Measurements from ENCODE around the gene ARMC8.

ARMC8 gene

DNA sequence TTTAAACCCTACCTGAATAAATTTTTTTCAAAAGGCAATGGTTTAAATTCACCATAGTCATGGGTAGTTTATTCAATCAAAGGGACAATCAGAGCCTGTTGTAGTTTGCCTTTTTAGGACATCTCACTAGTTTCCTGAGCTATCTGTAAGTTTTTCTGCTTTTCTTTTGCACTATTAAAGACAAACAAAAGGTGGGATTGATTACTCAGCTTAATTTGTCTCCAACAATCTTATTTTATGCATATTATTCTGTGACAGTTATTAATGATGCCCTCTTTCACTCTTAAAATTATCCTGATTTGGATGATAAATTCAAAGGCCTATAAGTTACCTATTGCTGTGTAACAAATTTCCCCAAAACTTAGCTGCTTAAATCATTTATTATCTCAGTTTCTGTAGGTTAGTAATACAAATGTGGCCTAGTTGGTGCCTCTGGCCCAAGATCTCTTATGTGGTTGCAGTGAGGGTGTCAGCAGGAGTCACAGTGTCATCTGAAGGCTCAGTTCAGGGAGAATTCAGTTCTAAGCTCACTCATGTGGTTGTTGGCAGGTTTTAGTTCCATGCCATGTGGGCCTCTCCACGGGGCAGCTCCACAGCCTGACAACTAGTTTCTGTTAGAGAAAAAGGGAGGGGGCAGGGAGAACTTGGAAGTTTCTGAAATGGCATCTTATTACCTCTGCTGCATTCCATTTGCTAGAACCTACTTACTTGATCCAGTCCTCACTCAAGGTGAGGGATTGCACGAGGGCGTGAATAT lies 16.0 kb downstream of the ARMC8 start:
- DNase-seq, result no peak

DNA sequence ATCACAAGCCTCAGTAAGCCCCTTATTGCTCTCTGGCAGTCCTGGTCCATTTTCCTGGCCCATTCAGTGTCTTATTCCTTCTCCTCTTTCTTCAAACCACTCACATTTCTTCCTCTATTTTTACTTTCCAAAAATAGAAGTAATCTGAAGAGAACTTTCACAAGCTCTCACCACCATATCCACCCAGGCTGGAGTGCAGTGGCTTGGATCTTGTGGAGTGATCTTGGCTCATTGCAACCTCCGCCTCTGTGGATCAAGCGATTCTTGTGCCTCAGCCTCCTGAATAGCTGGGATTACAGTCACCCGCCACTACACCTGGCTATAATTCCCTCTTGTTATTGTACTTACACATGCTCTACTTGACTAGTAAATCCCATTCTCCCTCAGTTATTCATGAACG lies 16.8 kb downstream of the ARMC8 start:
- DNase-seq, result no peak

DNA sequence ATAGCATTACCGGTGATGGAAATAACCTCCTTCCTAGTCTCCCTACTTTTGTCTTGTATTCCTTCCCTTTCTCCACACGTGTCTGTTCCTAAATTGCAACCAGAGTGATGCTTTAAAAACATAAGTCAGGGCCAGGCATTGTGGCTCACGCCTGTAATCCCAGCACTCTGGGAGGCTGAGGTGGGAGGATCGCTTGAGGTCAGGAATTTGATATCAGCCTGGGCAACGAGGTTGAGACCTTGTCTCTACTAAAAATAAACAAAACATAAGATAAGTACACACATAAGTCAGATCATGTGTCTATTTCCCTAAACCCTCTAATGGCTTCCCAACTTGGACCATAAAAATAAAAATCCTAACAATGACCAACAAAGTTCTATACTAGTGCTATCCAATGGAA lies 18.4 kb downstream of the ARMC8 start:
- no peak for DNase-seq

DNA sequence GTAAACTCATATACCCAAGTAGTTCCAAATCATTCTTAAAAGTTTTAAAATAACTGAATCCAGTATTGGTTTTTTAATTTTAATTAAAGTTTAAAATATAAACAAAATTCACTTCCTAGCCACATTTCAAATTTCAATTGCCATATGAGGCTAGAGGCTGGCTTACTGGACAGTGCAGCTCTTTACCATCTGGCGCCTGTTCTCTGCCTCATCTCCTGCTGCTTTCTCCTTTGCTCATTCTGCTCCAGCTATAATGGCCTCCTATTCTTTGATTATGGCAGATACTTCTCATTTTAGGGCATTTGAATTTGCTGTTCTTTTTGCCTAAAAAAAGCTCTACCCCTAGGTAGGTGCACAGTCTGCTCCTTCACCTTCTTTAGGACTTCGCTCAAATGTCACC lies 19.1 kb downstream of the ARMC8 start:
- DNase-seq, result no peak

DNA sequence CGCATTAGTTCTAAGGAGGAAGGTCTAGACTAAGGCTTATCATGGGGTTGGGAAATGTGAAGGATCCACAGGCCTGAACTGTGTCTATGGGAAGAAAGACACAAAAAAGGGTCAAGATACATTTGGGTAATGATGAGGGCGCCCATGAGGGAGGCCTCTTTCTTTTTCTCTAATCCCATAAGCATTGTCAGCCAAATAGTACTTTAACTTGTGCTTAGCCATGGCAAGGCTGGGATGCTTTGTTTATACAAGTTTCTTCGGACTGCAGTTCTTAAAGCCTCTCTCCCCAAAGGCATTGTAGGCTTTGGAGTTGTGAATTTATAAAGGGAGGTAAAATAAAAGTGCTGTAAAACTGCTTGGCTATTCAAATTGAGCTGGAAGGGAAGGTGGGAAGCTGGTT lies 23.4 kb downstream of the ARMC8 start:
- DNase-seq, result no peak

DNA sequence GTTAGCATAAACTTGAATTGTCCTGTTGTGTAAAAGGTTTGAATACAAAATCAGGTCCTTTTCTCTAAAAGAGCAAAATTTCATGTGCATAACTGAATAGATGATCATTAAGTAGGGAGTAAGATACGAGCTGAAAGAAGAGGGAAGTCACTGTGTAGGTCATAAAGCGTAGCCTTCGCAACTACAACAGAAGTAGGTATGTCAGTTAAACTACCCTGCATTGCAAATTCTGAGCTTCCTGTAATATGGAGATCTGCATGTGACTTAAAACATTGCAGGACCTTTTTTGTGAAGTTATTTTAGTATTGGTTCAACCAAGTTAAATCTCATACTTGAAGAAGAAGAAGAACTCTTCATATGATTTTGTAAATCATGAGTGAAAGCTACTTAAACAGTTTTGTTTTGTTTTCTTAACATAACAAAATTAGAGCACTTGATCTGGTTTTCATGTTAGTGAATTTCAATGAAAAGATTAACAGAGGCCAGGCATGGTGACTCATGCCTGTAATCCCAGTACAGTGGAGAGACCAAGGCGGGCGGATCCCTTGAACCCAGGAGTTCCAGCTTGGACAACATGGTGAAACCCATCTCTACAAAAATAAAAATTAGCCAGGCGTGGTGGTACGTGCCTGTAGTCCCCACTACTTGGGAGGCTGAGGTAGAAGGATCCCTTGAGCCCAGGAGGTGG lies 26.4 kb downstream of the ARMC8 start:
- DNase-seq, result peak; percentile 5

DNA sequence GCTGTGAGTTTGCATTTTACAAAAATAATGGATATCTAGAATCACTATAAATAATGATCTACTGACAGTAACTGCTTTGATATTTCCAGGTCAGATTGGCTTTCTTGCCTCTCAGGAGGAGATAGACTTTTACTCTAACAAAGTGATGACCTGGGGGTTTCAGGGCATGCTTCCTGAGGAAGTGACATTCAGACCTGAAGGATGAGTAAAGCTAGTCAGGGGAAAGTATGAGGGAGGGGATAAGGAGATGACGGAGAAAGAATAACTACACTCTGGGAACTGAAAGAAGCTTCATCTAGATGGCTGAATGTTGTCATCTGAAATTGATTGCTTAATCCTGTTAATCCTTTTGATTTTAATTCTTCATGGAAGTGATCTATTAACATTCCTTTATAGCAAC lies 32.2 kb downstream of the ARMC8 start:
- DNase-seq, result no peak

DNA sequence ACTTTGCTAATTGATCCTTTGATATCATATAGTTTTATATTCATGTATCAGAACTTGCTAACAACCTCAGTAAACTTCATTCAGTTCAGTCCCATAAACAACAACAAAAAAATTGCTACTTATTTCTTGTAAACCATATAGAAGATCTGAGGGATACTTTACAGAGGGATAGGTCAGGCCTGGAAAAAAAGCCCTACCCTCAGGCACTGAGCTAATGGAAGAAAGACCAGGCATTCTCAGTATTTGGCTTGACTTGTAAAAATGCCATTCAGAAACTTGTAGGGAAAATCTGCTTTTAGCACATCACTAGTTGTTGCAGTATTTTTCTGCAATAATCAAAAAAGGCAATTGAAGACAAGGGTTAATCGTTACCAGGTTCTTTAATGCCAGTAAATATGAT lies 33.1 kb downstream of the ARMC8 start:
- no peak for DNase-seq

DNA sequence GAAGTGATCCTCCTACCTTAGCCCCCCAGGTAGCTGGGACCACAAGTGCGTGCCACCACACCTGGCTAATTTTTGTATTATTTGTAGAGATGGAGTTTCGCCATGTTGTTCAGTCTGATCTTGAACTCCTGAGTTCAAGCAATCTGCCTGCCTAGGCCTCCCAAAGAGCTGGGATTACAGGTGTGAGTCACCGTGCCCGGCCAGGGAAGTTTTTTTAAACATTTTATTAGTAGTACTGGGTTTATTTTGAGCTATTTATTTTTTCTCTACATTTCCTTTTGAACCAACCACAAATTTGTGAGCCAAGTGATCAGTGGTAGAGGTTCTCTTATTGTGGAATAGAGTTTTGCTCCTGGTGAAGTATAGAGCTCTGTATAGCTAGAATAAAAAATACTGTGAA lies 33.7 kb downstream of the ARMC8 start:
- DNase-seq, result peak; percentile 21

DNA sequence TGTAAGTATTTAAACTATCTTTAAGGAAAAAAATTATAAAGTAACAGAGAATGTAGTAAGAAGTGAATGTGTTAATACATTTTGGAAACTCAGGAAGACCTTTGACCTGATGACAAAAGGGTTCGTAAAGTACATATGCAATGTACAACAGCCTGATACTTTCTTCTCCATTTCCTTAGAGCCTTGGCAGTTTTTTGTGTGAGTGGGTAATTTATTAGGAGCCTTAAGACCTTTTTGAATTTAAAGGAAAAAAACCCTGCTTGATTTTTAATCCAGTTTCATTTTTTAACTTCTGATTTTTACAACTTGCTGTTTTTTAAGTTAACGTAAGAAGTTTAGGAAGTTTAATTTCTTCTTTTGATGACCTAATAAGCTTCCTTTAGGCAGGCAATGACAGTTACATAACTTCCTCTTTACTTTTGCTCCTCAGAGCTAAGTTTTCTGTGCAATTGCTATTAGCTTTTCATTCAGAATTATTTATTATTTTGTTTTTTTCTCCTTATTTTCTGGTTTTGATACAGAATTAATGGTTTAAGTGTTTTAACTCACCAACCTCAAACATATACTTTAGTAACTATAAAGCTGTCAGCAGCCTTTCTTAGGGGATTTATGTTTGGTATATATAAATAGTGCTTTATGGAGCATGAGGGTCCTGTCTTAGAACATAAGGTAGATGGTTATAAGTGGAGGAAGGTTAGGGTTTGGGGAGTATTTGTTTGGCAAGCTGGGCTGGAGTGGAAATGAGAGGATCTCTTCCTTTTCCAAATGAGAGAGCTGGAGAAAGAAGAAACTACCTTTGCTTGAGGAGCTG lies 35.2 kb downstream of the ARMC8 start:
- DNase-seq, result no peak

DNA sequence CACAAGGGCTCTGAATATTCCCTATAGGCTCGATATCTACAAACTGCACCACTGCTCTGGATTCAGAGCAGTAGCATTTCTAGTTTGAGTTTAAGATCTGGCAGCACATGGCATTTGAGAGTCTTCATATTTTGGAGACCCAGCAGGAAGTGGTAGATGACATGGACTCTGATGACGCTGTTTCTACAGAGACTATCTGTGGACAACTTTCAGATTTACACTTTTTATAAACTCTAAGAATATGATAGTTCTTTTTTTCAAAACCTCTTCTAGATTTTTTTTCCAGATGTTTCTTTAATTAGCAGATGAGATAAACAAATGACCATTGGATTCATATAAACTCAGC lies 35.8 kb downstream of the ARMC8 start:
- no peak for DNase-seq

DNA sequence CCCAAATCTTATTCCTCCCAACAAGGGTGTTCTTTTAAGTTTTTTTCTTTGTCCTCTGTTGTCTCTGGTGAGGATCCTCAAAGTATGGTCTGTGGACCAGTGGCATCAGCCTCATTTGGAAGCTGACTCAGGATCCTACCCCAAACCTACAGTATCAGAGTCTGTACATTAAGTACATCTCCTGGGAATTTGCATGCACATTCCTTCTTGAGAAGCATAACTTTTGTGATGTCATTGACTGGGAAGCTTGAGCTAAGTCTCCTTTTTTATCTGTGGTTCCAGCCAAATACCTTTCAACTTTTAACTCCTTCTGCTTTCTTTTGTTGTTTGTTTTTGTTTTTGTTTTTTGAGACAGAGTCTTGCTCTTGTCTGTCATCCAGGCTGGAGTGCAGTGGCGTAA lies 40.5 kb downstream of the ARMC8 start:
- peak; percentile 65 for DNase-seq

DNA sequence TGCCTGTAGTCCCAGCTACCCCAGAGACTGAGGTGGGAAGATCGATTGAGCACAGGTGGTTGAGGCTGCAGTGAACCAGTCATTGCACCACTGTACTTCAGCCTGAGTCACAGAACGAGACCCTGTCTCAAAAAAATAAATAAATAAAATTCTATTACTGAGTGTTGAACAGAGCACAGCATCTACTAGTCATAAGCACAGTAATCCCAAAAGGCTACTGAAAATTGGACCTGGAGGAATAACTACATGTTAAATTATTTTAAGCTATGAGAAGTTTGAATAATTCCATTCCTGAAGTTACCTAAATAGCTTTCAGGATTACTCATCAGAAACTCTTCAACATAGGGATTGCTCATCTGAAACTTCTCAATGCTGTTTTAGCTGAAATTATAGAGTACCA lies 43.4 kb downstream of the ARMC8 start:
- DNase-seq, result peak; percentile 44

DNA sequence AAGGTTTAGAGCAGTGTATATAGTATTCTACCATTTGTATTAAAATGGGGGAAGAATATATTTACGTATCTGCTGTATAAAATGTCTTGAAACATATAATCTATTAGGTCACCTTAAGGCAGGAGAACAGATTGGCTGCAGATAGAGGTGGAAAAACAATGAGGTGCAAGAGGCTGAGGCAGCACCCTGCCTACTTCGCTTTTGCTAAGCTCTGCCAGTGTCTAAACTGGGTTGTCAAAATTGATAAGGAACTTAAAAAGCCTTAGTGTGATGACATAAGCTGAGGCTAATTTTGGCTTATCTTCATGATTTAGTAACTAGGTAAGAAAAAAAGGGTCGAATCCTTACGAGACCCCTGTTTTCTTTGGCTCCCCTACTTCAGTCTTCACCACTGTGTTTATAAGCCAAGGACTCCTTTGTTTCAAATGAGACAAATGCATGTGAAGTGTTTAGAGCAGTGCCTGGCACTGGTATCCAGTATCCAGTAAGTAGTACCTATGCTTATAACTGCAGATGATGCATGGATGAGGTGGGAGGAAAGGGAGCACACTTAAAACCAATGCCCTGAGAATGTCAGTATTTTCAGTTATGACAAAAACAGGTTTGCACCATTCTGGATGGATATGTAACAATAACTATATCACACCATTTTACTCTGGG lies 45.7 kb downstream of the ARMC8 start:
- no peak for DNase-seq

DNA sequence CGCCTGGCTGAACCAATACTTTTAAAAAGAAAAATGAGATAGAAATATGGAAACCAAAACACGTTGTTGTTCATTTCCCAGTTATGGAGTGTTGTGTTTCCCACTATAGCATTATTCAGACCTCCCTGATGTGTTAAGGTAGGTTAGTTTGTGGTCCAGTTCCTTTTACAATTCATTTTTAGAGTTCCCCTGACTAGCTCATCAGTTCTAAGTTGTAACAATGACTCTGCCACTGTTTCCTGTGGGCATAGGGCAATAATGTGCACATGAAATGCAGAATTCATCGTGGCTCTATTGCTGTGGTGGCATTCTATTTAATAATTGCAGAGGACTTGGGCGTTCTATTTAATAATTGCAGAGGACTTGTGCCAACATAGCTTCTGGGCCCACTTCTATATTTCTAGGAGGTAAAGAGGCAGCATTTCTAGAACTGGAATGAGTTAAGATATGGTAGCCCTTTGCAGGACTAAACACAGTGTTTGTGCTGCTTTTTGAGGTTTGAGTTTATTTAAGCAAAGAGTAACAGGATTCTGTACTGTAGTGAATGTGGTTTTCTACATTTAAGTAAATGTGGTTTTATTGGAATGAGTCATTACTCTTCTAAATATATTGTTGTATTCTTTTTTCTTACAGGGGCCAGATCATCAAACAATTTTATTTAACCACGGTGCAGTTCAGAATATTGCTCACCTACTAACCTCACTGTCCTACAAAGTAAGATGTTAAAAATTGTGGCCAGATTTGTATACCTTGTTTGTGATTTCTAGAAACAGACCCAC lies 47.5 kb downstream of the ARMC8 start:
- peak; percentile 10 for DNase-seq

DNA sequence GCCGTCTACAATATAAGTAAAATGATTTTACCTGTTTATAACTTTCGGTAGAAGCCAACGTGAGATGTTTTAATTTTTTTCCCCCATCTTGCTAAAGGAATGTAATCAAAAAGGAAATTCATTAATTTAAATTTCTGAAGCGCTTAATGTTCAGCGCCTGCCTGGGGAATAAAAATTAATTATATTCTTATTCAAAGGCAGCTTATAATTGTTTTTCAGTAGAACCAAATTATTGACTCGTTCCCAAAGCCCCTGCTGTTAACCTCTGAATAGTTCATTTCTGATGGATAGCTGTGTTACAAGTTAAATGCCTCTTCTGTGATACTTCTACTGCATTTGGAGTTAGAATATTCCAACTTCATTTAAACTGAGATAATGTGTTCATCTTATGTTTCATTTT lies 51.6 kb downstream of the ARMC8 start:
- DNase-seq, result no peak

DNA sequence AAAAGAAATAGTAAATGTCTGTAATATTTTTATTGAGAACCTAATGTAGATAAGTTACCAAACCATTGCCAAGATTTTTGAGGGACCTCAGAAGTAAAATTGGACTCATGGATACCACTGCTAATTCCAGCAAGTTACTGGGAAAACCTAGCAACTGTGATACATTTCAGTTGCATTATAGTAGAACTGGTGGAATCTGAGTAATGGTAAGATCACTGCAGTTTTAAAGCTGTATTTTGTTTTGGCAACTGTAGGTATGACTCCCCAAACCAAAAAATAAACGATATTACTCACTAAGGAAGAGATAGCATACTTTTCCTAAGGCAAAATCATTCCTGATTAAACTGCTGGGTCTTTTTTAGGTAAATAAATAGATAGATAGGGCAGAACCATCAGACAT lies 54.0 kb downstream of the ARMC8 start:
- no peak for DNase-seq

DNA sequence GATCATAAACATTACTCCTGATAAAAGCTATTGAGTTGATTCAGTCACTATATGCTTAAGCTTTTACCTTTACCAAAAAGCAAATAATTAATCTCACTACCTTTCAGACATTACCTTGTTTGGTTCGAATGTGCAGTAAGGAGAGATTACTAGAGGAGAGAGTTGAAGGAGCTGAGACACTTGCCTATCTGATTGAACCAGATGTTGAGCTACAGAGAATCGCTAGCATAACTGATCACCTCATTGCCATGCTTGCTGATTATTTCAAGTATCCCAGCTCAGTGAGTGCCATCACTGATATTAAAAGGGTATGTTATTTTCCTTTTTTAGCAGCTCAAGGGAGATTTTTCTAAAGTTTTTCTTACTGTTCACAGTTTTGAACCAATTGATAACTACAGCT lies 54.6 kb downstream of the ARMC8 start:
- DNase-seq, result no peak

DNA sequence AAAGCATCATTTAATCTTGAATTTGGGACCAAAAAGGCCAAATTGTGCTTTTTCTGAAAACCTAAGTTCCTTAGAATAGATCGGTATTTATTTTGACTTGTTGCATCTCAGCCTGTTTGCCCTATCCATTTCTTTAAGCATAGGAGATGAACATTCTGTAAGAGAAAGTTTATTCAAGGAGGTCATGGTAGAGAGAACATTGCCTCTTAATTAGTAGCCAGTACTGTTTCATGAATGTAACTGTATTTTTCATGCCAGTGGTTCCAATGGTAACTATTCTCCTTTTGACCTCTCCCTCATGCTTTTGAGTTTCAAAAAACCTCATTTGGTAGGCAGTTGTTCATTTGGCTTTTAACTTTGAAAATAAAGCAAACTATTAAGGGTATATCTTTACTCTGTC lies 55.4 kb downstream of the ARMC8 start:
- no peak for DNase-seq

DNA sequence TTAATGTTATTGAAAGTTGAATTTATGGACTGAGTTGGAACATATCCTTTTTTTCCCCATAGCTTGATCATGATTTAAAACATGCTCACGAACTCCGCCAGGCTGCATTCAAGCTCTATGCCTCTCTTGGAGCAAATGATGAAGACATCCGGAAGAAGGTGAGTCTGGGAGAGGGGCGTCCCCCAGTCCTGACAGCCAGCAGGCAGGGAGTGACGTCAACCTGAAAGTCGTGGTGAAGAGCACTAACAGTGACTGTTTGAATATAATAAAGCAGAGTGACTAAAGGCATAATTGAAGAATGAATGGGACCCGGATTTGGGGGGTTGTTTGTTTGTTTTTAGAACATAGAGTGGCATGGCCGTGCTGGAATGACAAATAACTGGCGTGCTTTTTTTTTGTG lies 57.9 kb downstream of the ARMC8 start:
- no peak for DNase-seq

DNA sequence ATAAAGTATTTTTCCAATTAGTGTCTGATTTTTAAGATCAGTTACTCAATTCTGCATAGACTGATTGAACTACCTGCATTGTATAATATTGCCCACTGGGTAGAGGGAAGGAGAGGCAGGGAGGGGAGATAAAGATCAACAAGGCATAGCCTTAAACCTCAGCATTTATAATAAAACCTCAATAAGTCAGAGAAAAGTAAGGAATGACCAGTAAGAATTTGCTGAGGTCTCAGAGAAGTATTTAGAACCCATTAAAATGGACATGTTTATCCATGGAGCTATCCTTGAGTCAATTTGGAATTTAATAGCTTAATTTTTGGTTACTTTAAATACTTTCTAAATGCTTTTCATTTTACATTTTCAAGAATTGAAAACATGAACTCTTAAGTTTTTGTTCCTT lies 62.5 kb downstream of the ARMC8 start:
- no peak for DNase-seq

DNA sequence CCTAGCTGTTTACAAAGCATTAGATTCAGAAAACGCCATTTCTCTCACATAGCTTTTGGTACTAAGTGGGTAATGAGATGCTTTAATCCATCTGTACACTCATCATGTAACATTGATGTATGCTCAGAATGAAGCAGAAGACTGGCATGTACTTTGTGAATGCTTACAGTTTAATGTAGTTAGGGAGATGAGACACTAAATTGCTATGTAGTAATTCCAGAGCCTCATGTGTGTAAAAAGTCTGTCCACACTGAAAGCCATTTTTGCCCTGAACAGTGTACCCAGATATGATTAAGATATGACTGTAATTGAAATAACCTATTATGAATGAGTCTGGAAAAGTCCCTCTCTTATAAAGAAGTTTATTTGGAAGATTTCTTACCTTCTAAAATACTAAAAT lies 66.5 kb downstream of the ARMC8 start:
- DNase-seq, result no peak

DNA sequence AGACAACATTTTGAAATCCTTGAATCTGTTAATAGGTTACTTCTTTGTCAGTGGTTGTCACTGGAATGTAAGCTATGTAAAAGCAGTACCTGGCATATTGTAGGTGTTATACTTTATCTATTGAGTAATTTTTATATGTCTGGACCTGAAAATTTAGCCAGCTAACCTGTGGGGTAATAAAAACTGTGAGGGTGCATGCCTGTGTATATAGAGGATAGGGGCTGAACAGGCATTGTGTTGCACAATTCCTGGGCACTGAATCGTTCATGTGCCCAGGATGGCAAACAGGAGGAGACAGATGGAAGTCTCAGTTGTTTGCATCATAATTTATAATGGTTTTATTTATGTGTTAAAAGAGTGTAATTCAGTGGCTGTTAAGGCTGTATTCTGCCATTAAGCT lies 67.1 kb downstream of the ARMC8 start:
- DNase-seq, result no peak

Measured in EL (cell line).